OCI-LY3 (cell line): ENCODE measurements around the gene SHROOM3.

Experiments used
- H2AFZ ChIP-seq: fragments of 200-600, 300-600 bp; shearing (Covaris generic); 2 replicates; pipeline ENCODE4 v1.6.0; 2014; ENCODE audit warnings: antibody characterized with exemption, low read depth, low read length
- H3K27ac ChIP-seq: fragments of 200-600, 300-600 bp; sonication (generic); 2 replicates; pipeline ENCODE4 v1.5.1; 2014; ENCODE audit warnings: mild to moderate bottlenecking, low read length, moderate library complexity, mixed read lengths
- H3K27me3 ChIP-seq: fragments of 200-600, 300-600 bp; sonication (generic); 2 replicates; pipeline ENCODE4 v1.6.1; 2014; ENCODE audit warnings: low read depth, low read length, mixed read lengths
- H3K36me3 ChIP-seq: fragments of 200-600, 300-600 bp; sonication (generic); replicated peaks from 2 replicates; pipeline ENCODE3; 2014; ENCODE audit warnings: low read depth, low read length, mixed read lengths
- H3K4me1 ChIP-seq: fragments of 300-600, 200-600 bp; sonication (generic); 2 replicates; pipeline ENCODE4 v1.6.1; 2014; ENCODE audit warnings: low read length, mixed read lengths
- H3K4me2 ChIP-seq: fragments of 200-600, 300-600 bp; sonication (generic); 2 replicates; pipeline ENCODE4 v1.6.1; 2014; ENCODE audit warnings: low read length, mixed read lengths
- H3K4me3 ChIP-seq: fragments of 300-600, 200-600 bp; sonication (generic); 2 replicates; pipeline ENCODE4 v1.5.1; 2014; ENCODE audit warnings: antibody characterized with exemption, mild to moderate bottlenecking, low read length, moderate library complexity
- H3K79me2 ChIP-seq: fragments of 300-600, 200-600 bp; shearing (Covaris generic); 2 replicates; pipeline ENCODE4 v1.6.1; 2014; ENCODE audit warnings: mild to moderate bottlenecking, low read length, mixed read lengths
- H3K9ac ChIP-seq: fragments of 300-600, 200-600 bp; shearing (Covaris generic); 2 replicates; pipeline ENCODE4 v1.6.0; 2014; ENCODE audit warnings: mild to moderate bottlenecking, low read length, moderate library complexity
- H3K9me3 ChIP-seq: fragments of 200-600, 300-600 bp; shearing (Covaris generic); 2 replicates; pipeline ENCODE4 v1.6.1; 2014; ENCODE audit warnings: low read length, mixed read lengths; ENCODE audit not compliant: insufficient read depth
- H4K20me1 ChIP-seq: fragments of 200-600, 300-600 bp; sonication (generic); 2 replicates; pipeline ENCODE4 v1.6.1; 2016; ENCODE audit warnings: low read length, mixed read lengths; ENCODE audit not compliant: insufficient read depth
- EZH2phosphoT487 ChIP-seq: fragments of 200-600 bp; shearing (Covaris generic); IDR thresholded peaks from 2 replicates; pipeline ENCODE4 v1.6.1; 2018; ENCODE audit warnings: antibody characterized with exemption, mixed run types, low read depth
- TF ChIP-seq, protein P1 (sequence below): fragments of 200-600, 300-600 bp; sonication (generic); IDR thresholded peaks from 2 replicates; pipeline ENCODE4 v1.5.1; 2014; ENCODE audit warnings: antibody characterized with exemption, low read length, low read depth

Gene SHROOM3

DNA sequence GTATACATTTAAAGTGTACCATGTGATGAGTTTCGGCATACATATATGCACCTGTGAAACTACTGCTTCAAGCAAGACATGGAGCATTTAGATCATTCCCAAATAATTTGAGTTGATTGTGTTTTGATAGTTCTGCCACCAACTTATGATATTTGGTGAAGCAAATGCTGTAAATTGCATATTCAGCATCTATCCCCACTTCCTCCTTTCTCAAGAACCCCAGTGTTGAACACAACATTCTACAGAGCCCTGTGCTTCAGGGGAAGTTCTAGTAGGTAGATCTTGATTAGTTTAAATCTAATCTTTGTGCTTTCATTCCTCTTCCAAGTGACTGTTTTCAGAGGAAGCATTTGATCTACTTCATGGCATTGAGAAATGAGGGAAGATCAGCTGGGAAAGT, 5.4 kb upstream of the SHROOM3 start:
- Histone ChIP-seq H3K27ac (no peak overlapping the region), H2AFZ (0 out of 2 replicates have a peak overlapping the region, but pooled peaks have one; percentile 6), H3K4me3 (no peak overlapping the region), H3K9me3 (no peaks in the 10 kb centered on the region), H4K20me1 (no peaks in the 10 kb centered on the region), H3K27me3 (peaks cover 15% of the 10 kb centered on the region), H3K36me3 (no peaks in the 10 kb centered on the region), H3K79me2 (no peaks in the 10 kb centered on the region), H3K9ac (no peak overlapping the region), H3K4me2 (peak overlapping the region; percentile 17; the same call in 1 of the 2 replicates), H3K4me1 (peaks cover 16% of the 10 kb centered on the region)
- no peak for TF ChIP-seq EZH2phosphoT487
- TF ChIP-seq, protein P1, sequence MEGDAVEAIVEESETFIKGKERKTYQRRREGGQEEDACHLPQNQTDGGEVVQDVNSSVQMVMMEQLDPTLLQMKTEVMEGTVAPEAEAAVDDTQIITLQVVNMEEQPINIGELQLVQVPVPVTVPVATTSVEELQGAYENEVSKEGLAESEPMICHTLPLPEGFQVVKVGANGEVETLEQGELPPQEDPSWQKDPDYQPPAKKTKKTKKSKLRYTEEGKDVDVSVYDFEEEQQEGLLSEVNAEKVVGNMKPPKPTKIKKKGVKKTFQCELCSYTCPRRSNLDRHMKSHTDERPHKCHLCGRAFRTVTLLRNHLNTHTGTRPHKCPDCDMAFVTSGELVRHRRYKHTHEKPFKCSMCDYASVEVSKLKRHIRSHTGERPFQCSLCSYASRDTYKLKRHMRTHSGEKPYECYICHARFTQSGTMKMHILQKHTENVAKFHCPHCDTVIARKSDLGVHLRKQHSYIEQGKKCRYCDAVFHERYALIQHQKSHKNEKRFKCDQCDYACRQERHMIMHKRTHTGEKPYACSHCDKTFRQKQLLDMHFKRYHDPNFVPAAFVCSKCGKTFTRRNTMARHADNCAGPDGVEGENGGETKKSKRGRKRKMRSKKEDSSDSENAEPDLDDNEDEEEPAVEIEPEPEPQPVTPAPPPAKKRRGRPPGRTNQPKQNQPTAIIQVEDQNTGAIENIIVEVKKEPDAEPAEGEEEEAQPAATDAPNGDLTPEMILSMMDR = no peak

DNA sequence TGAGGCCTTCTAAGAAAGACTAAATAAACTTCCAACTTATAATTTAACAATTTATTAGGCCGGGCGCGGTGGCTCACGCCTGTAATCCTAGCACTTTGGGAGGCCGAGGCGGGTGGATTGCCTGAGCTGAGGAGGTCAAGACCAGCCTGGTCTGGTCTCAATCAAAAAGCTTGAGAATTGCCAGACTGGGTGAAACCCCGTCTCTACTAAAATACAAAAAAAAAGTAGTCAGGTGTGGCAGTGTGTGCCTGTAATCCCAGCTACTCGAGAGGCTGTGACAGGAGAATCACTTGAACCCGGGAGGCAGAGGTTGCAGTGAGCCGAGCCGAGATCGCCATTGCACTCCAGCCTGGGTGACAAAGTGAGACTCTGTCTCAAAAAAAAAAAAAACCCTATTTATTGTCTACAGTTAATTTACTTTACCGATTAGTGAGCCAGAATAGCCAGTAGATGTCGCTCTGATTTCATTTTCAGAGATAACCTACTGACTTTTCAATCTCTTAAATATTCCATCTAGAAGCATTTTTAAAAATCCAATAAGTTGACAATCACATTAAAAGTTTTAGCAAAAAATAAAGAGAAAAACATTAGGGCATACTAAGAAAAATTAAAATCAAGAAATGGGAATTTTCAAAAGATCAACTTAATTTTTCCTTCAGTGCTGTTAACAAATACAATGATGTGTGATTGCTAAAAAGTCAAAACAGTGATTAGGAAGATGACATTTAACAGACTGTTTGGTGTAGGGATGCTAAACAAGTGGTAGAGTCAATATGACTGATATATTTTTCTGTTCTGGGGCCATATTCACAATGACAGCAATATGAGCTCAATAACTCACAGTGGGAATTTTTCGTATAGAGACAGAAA, 4.3 kb upstream of the SHROOM3 start:
- no peak overlapping the region for H3K9ac ChIP-seq
- no peak overlapping the region for H3K27ac ChIP-seq
- H3K36me3 ChIP-seq = no peaks in the 10 kb centered on the region

DNA sequence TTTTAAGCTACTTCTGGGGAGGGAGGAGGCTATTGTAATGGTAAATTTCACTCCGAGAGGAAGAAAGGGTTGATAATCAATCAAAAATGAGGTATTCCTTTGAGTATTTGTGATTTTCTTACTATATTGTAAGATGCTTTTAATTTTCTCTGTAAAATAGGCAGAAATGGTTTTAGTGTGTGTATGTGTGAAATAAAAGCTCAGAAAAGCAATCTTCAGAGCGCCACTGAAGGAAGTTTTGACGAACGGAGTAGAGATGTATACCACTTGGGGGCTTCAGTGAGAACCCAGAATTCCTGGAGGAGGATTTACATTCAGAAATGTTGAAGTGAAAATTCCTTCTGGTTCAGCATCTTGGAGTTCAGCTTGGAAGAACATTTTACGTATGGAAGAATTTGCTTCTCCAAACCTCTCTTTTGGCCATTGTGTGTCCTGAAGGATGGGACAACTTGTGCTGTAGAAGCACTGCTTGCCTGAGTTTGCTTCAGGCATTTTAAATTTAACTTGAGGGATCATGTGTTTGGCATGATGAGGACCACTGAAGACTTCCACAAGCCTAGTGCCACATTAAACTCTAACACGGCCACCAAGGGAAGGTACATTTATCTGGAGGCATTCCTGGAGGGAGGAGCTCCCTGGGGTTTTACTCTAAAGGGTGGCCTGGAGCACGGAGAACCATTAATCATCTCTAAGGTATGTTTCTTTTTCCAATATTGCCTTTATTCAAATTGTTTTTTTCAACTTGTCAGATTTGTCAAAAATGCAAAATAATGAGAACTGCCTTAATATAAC, 695 bp downstream of the SHROOM3 start:
- Histone ChIP-seq H3K4me3 (peak overlapping the region; percentile 56), H3K4me1 (peaks cover 10% of the 10 kb centered on the region; the same call in 1 of the 2 replicates), H3K79me2 (no peaks in the 10 kb centered on the region), H3K4me2 (peak overlapping the region; percentile 62), H3K27me3 (peaks cover 53% of the 10 kb centered on the region), H2AFZ (peak overlapping the region; percentile 47; the same call in 1 of the 2 replicates), H4K20me1 (no peaks in the 10 kb centered on the region), H3K9me3 (no peaks in the 10 kb centered on the region), H3K9ac (no peak overlapping the region), H3K36me3 (no peaks in the 10 kb centered on the region), H3K27ac (no peak overlapping the region)
- no peak for TF ChIP-seq EZH2phosphoT487
- TF ChIP-seq, protein P1 = no peak

More for the DNA sequence above, 4.3 kb upstream of the SHROOM3 start:
- Histone ChIP-seq H3K4me3 (peak overlapping the region; percentile 52), H3K79me2 (no peaks in the 10 kb centered on the region), H3K9me3 (no peaks in the 10 kb centered on the region), H2AFZ (no peak overlapping the region), H3K4me2 (peak overlapping the region; percentile 61), H4K20me1 (no peaks in the 10 kb centered on the region), H3K27me3 (peaks cover 26% of the 10 kb centered on the region), H3K4me1 (peaks cover 25% of the 10 kb centered on the region)
- TF ChIP-seq EZH2phosphoT487 = no peak
- TF ChIP-seq, protein P1 = peak; percentile 76

DNA sequence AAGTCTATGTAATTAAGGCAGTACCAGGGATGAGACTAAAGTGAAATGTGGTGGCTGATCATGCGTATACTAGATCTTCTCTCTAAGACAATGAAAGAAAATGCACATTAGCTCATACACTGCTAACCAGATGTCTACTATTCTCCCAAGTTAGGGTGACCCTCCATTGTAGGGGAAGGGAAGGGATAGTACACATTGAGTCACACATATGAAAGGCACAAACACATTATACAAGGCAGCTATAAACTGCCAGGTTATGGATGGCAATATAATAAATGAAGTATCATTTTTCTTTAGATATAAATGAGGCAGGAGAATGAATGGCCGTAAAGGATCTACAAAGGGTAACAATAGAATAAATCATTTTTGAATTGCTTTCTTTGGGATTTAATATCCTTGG, 4.5 kb downstream of the SHROOM3 start:
- Histone ChIP-seq H3K4me2 (no peak overlapping the region), H3K9ac (no peak overlapping the region), H4K20me1 (no peaks in the 10 kb centered on the region), H3K27me3 (peaks cover 46% of the 10 kb centered on the region), H3K9me3 (no peaks in the 10 kb centered on the region), H3K4me3 (no peak overlapping the region), H2AFZ (no peak overlapping the region), H3K4me1 (peaks cover 20% of the 10 kb centered on the region), H3K36me3 (no peaks in the 10 kb centered on the region), H3K27ac (no peak overlapping the region), H3K79me2 (no peaks in the 10 kb centered on the region)
- no peak for TF ChIP-seq EZH2phosphoT487
- TF ChIP-seq, protein P1 = no peak
